ENCODE results near the gene RBMXL3. TPM values are rescaled to one million over a fixed set of nuclear protein-coding genes. Genes with fewer than 3 reads are reported as not detected.

The RBMXL3 gene
- total and polyA plus RNA-seq, 4 donors: not detected

- Histone ChIP-seq H3K27ac (ENCODE audit: low read depth in 1 of 2, low read length in 2 of 2) (no peak overlapping the region), H3K9me3 (ENCODE audit: control insufficient read depth in 4 of 4, low read length in 3 of 4) (no peaks in the 10 kb centered on the region), H3K9ac (ENCODE audit: low read depth in 1 of 2, low read length in 2 of 2) (no peak overlapping the region), H3K36me3 (ENCODE audit: control insufficient read depth in 4 of 4, insufficient read depth in 3 of 4, low read depth in 1 of 4, low read length in 3 of 4) (no peaks in the 10 kb centered on the region), H3K4me1 (ENCODE audit: control insufficient read depth in 4 of 4, insufficient read depth in 4 of 4, low read length in 3 of 4) (no peaks in the 10 kb centered on the region), H3K4me3 (ENCODE audit: low read depth in 1 of 3, low read length in 3 of 3) (no peak overlapping the region), H3K27me3 (ENCODE audit: control insufficient read depth in 4 of 4, insufficient read depth in 4 of 4, low read length in 3 of 4) (no peaks in the 10 kb centered on the region)
- TF ChIP-seq MAX (IDR thresholded peaks at IDR 0.05) (no peak), HNF4G (IDR thresholded peaks at IDR 0.05) (no peak), CTCF (IDR thresholded peaks at IDR 0.05; ENCODE audit: low read depth, low read length, missing input control) (no peak), RXRA (IDR thresholded peaks at IDR 0.05) (no peak), ZBTB33 (IDR thresholded peaks at IDR 0.05) (no peak), YY1 (IDR thresholded peaks at IDR 0.05) (no peak), HNF4A (conservative IDR thresholded peaks at IDR 0.05) (no peak), NR2F2 (IDR thresholded peaks at IDR 0.05) (no peak), ATF3 (IDR thresholded peaks at IDR 0.05) (no peak), FOXA2 (IDR thresholded peaks at IDR 0.05) (no peak), REST (IDR thresholded peaks at IDR 0.05) (no peak), TAF1 (conservative IDR thresholded peaks at IDR 0.05) (no peak), EGR1 (IDR thresholded peaks at IDR 0.05; ENCODE audit: low read depth in 2 of 2) (no peak), RAD21 (IDR thresholded peaks at IDR 0.05) (no peak), JUND (IDR thresholded peaks at IDR 0.05) (no peak), FOXA1 (IDR thresholded peaks at IDR 0.05) (no peak), GABPA (IDR thresholded peaks at IDR 0.05 in 1 of 2, conservative IDR thresholded peaks at IDR 0.05 in 1 of 2) (no peak), SP1 (IDR thresholded peaks at IDR 0.05) (no peak)
- DNase-seq (ENCODE audit: low spot score): no peak
These were observed 47.4 kb downstream of the RBMXL3 start for GRCh38 chrX:115236560-115236959.

All from liver (tissue), 9 donors.